Effector CD8-positive, alpha-beta T cell (primary cell): ENCODE data around the gene DGKG.

ENCODE experiments used
- DNase-seq: peaks from one replicate; lab custom pipeline; 2025; lab: John Stamatoyannopoulos, UW

The DGKG gene

DNA sequence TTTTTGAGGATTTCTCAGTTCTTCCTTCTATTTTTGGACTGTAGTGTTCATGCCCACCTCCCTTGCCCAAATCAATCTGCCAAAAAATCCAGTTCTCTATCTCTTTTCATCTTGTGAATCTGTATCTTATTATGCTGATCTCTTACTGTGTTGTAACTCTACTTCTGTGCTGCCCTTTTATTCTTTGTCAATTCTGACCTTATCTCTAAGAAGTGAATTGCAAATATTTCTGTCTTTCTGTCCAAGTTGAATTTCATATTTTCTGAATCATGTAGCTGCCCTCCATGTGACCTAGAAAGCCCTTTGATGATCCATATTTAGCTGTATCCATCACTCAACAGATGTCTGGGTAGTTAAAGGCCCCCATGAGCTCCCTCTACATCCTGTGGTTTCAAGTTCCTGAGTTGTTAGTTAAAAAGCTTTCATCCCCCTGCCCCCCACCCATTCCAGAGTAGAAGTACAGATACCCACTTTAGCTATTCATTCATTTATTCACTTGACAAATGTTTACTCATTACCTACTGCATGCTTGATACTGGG, 219.6 kb downstream of the DGKG start:
- DNase-seq = no peak

DNA sequence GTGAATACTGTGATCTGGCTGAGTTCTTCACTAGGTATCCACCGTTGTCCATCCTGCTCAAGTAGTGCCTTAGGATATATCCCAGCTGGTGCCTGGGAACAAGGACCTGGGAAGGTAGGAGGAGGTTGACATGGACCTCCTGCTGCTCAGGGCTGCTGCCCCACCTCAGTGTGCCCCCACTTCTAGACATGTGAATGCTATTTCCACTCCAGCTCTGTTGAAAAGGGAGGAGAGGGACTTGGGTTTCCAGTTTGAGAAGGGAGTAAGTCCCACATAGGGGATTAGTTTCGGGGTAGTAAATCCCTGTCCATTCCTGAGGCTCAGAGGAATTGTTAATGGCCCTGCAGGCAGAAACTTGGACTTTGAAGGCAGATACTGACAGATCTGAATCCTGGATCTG, 220.2 kb downstream of the DGKG start:
- no peak for DNase-seq

GRCh38 chr3:186138272-186138981, 223.6 kb downstream of the DGKG start:
- DNase-seq = no peak

DNA sequence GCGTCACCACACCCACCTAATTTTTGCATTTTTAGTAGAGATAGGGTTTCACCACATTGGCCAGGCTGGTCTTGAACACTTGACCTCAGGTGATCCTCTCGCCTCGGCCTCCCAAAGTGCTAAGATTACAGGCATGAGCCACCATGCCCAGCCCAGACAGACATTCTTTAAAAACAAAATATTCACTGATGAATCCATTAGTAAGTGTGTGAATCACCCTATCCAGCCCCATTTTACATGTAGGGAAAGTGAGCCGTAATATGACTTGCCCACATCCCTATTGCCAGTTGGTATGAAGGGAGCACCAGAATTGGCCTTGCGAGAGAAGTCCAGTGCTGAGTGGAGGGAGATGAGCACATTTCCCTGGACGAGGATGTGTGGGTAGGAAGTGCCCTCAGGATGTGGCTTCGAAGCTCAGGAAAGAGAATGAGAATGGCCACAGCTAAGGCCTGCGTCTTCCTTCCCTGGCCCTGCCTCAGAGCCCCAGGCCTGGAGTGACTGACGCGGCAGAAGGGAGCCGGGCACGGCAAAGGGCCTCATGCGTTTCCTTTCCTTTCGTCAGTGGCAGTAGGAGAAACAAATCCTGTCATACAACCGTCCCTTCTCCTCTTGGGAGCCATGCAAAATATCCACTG, 224.9 kb downstream of the DGKG start:
- DNase-seq = no peak

- DNase-seq = no peak
Measured at GRCh38 chr3:186133980-186134379, 228.1 kb downstream of the DGKG start.

DNA sequence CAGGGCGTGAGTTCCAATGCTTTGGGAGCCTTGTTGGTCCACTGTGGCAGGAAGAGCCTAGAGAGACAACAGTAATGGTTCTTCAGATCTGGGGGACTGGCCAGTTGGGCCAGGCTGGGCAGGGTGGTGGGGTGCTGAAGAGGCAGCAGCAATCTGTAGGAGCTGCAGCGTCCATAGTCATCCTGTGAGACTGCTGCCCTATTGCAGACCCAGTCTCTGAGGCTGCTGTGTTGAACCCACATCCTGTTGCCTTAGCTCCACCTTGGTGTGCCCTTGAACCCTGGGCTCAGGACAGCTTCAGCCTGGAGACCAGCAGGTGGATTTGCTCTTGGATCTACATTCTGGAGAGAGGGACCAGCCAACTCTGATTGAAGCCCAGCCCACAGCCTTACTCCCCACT, 229.5 kb downstream of the DGKG start:
- no peak for DNase-seq

- DNase-seq = no peak
Measured at GRCh38 chr3:186129206-186129605, 232.8 kb downstream of the DGKG start.

DNA sequence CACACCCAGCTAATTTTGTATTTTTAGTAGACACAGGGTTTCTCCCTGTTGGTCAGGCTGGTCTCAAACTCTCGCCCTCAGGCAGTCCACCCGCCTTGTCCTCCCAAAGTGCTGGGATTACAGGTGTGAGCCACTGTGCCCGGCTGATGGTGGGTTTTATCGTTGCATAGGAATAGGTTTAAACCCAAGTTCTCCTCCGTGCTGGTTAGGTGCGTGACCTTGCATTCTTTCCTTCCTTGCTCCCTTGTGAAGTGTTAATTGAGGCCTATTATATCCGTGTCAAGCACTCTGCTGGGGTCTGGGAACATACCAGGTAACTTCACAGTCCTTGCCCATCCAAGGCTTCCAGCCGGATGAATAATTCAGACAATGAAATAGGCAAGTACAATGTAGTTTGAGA, 233.9 kb downstream of the DGKG start:
- no peak for DNase-seq

- no peak for DNase-seq
Measured at GRCh38 chr3:186127463-186127862, 234.6 kb downstream of the DGKG start.

- DNase-seq = no peak
Measured at GRCh38 chr3:186125118-186125517, 236.9 kb downstream of the DGKG start.

DNA sequence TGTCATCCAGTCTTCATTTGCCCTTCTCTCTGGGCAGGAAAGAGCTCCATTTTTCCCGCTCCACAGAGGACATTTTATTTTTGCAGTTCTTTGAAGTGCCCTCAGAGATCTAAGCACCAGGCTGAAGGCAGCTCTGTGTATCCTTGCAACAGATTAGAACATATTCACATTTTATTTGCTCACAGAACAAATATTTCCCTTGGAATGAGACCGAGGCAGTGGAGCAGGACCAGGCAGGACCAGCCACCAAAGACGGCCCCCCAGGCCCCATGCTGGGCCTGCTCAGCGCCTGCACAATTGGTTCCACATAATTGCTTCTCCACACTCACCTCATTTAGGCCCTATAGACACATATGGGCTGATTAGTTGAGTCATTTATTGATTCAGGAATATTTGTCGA, 237.4 kb downstream of the DGKG start:
- DNase-seq = no peak

DNA sequence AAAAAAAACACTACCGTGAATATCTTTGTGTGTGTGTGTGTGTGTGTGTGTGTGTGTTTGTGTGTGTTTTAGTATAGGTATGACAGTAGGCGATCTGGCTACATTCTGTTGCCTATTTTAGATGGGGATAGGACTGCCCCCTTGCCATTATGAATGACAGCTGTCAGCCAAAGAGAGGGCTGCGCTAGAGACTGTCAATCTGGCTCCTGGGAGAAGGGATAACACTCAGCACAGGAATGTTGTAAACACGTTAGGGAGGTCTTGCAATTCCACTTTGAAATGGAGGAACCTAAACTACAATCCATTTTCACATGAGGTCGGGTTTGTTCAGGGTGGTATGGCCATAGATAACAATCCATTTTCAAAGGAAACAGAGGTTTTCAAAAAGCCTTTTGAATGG, 239.0 kb downstream of the DGKG start:
- DNase-seq = no peak

DNA sequence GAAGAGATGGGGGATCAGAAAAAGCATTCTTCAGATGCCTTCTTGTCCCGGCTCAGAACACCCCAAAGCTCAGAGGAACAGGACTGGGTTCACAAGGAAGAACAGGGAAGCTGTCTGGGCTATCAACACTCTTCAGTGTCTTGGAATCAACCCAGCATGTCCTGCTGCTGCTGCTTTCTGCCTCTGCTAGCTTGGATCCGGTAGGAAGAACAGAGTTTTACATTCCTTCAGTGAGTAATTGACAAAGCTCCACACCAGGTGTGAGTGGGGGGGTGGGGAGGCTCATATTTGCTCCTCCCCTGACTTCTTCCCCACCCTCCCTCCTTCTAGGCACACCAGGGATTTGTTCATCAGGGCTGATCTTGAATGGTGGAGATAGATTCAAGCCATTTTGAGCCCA, 240.1 kb downstream of the DGKG start:
- DNase-seq = no peak

GRCh38 chr3:186121278-186121677, 240.8 kb downstream of the DGKG start:
- DNase-seq = no peak

- DNase-seq = no peak
Measured at GRCh38 chr3:186119499-186119898, 242.5 kb downstream of the DGKG start.

DNA sequence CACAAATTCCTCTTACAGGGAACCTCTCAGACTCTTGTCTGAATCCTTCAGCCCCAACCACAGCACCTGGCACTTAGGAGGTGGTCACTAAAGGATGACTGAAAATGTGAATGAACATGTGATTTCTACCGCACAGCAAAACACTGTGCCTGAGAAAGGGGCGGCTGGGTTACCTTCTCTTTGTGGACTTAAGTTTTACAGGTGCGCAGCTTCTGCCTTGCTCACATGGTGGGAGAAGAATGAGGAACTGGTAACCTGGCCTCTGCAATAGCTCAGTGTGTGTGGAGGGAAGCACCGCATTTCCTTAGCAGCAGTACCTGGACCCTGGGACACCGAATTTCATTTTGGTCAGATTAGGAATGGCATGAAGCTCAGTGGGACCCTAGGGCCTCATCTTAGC, 243.3 kb downstream of the DGKG start:
- DNase-seq = no peak

GRCh38 chr3:186117521-186118134, 244.4 kb downstream of the DGKG start:
- no peak for DNase-seq

DNA sequence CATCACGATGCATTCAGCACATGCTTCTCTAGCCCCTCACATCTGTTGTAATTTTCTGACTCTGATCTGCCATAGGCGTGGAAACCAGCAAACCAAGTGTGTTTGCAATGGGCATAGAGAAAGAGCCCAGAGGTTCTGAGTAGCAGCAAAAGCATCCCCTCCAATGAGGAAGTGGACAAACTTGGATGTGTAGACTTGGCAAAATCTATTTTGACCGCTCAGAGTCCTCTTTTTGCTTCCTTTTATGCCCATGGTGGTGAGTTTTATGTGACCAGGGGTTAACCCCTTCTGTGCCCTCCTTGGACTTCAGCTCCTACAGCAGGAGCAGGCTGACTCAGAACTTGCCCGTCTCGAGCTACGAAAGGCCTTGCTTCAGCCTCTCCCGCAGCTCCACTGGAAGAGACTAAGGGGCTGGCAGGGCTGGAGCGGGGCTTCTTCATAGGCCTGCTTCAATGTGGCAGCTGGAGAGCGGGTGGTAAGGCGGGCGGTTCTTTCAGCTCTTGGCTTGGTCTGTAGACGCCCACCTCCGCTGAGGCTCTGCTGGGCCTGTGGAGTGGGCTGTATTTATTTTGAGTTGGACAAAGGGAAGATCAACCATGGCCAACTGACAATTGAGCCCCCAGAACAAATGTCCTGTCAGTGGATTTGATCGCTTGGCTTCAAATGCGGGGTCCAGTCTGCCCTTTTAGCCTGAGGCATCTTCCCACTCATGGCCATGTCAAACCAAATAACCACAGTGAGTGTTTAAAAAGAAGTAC, 246.6 kb downstream of the DGKG start:
- DNase-seq = no peak

GRCh38 chr3:186110975-186111974, 250.8 kb downstream of the DGKG start:
- no peak for DNase-seq

DNA sequence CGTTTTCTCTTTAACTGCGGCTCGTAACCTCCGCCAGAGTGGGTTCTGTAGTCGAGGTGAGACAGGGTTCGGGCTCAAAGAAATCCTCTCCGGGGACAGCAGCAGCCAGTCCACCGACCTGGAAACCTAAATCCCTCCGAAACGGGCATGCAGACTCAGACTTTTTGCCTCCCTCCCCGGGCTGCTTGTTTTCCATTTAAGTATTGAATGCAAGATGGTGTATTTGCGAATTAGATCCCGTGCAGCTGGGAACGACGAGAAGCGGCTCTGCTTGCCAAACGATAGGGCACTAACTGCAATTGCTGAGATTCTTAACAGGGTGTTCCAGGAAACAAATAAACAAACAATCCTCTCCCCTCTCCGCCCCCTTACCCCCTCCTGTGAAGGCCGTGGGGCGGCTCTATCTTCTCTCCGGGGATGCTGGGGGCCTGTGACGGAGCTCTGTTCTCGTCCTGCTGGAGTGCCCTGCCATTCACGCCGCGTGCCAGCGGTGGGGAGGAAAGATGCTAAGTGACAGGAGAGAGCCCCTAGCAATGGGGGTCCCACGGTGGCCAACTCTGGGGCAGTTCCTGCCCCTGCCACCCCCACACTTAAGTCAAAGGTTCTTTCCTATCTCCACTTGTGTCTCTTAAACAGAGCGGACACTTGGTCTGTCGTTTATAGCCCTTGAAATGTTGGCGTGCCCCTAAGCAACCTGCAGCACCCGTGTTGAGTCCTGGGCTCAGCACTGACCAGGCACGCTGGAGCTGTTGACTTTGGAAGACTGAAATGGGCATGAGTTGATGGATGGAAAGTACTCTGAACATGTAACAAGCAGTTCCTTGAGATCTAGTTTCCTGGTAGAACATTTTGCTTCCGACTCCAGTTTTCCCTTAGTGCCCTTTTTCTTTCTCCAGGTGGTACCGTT, 251.9 kb downstream of the DGKG start:
- DNase-seq = no peak
